ENCODE results near the gene KPNB1.

Gene KPNB1

GRCh38 chr17:47733047-47733673, 83.4 kb downstream of the KPNB1 start, which contains the start of gene TBX21:
Gene TBX21 (plus strand): TSS chr17:47733236. CDS start chr17:47733455, 219 bp downstream.
- DNase-seq: peak; percentile 65

GRCh38 chr17:47733674-47734410, 84.1 kb downstream of the KPNB1 start:
- DNase-seq: no peak

- no peak for DNase-seq
These were observed 85.4 kb downstream of the KPNB1 start for GRCh38 chr17:47735139-47735464.

All from NCI-H510A treated with DMSO at 0.1 percent for 48 hours (cell line).